Neuron (in vitro differentiated cells): ENCODE results near the gene TNNC2.
A peak's percentile ranks its signal among the peaks of the same experiment; 100 is the strongest.
"Not testable (repeated sequence)": the region's sequence is repeated elsewhere in the genome, so short reads cannot be mapped to it uniquely, and the experiment has no call there.

Source experiments
- H2AFZ ChIP-seq: one replicate; pipeline ENCODE4 v1.6.1; 2013; ENCODE audit warnings: low read depth, mild to moderate bottlenecking, inconsistent platforms, low read length, moderate library complexity
- H3K27me3 ChIP-seq: one replicate; pipeline ENCODE4 v1.6.1; 2013; ENCODE audit warnings: low read length; ENCODE audit not compliant: insufficient read depth
- H3K36me3 ChIP-seq: one replicate; pipeline ENCODE4 v1.6.1; 2013; ENCODE audit warnings: low read length; ENCODE audit not compliant: insufficient read depth
- H3K4me1 ChIP-seq: one replicate; pipeline ENCODE4 v1.6.1; 2013; ENCODE audit warnings: low read length; ENCODE audit not compliant: insufficient read depth
- H3K4me3 ChIP-seq: 2 replicates; pipeline ENCODE4 v1.5.1; 2013; ENCODE audit warnings: mild to moderate bottlenecking, low read length, moderate library complexity
- H3K9me3 ChIP-seq: one replicate; pipeline ENCODE4 v1.6.1; 2013; ENCODE audit warnings: low read length

Gene TNNC2

DNA sequence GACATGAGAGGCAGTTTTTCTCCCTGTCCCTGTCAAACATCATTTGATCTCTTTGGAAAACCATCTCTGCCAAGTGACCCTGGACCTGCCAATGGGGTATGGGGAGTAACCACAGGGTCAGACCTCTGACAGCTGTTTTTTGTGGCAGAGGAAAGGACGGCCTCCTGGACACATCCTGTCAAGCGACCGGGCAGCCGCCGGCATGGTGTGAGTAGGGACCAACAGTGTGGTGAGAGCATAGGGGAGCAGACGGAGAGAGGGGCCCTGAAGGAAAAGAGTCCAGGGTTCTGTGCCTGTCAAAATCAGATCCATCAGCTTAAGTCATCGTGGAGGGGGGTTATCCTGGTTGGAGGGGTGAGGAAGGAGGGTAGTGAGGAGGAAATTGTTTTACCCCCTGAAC lies 25.3 kb downstream of the TNNC2 start:
- H3K4me1 ChIP-seq: no peaks in the 10 kb centered on the region
- H3K9me3 ChIP-seq: no peaks in the 10 kb centered on the region
- no peak overlapping the region for H2AFZ ChIP-seq
- H3K36me3 ChIP-seq: peaks cover 56% of the 10 kb centered on the region
- no peak overlapping the region for H3K4me3 ChIP-seq
- H3K27me3 ChIP-seq: no peaks in the 10 kb centered on the region

DNA sequence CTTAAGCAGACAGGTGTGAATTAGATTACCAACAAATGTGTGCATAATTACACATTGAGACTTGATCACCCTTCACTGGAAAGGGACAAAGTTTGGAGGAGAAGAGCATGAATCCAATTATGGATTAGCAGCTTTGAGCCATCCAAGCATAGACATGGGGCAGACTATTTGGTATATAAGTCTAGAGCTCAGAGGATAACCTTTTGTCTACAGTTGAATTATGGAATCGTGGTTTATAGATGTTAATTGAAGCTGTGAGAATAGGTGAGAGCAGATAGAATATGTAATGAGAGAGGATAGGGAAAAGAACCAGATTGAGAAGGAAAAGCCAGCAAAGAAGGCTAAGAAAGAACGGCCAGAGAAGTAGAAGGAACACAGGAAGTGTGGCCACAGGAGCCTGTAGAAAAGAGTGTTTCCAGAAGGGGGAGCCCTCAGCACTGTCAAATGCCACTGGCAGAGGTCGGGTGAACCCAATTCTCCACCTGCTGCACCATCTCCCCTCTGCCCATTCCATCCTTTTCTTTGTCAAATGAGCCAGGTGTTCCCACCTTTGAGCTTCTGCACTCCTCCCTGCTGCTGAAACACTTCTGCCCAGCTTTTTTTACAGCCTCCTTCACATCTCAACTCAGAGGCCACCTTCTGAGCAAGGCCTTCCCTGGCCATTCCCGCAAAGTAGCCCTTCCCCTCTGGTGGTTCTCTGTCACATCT lies 28.0 kb downstream of the TNNC2 start:
- H3K27me3 ChIP-seq: no peaks in the 10 kb centered on the region
- no peak overlapping the region for H2AFZ ChIP-seq
- no peaks in the 10 kb centered on the region for H3K4me1 ChIP-seq
- H3K4me3 ChIP-seq: no peak overlapping the region
- no peaks in the 10 kb centered on the region for H3K9me3 ChIP-seq
- peaks cover 57% of the 10 kb centered on the region for H3K36me3 ChIP-seq

DNA sequence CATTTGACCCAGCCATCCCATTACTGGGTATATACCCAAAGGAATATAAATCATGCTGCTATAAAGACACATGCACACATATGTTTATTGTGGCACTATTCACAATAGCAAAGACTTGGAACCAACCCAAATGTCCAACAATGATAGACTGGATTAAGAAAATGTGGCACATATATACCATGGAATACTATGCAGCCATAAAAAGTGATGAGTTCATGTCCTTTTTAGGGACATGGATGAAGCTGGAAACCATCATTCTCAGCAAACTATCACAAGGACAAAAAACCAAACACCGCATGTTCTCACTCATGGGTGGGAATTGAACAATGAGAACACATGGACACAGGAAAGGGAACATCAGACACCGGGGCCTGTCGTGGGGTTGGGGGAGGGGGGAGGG lies 29.2 kb downstream of the TNNC2 start:
- H3K9me3 ChIP-seq, H3K4me1 ChIP-seq, H3K4me3 ChIP-seq, H2AFZ ChIP-seq, H3K27me3 ChIP-seq: not testable (repeated sequence)
- H3K36me3 ChIP-seq: peaks cover 50% of the 10 kb centered on the region

DNA sequence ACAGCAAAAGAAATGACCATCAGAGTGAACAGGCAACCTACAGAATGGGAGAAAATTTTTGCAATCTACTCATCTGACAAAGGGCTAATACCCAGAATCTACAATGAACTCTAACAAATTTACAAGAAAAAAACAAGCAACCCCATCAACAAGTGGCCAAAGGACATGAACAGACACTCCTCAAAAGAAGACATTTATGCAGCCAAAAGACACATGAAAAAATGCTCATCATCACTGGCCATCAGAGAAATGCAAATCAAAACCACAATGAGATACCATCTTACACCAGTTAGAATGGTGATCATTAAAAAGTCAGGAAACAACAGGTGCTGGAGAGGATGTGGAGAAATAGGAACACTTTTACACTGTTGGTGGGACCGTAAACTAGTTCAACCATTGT lies 29.6 kb downstream of the TNNC2 start:
- not testable (repeated sequence) for H3K9me3 ChIP-seq, H3K4me1 ChIP-seq, H3K27me3 ChIP-seq, H3K4me3 ChIP-seq, H2AFZ ChIP-seq
- H3K36me3 ChIP-seq: peaks cover 46% of the 10 kb centered on the region

DNA sequence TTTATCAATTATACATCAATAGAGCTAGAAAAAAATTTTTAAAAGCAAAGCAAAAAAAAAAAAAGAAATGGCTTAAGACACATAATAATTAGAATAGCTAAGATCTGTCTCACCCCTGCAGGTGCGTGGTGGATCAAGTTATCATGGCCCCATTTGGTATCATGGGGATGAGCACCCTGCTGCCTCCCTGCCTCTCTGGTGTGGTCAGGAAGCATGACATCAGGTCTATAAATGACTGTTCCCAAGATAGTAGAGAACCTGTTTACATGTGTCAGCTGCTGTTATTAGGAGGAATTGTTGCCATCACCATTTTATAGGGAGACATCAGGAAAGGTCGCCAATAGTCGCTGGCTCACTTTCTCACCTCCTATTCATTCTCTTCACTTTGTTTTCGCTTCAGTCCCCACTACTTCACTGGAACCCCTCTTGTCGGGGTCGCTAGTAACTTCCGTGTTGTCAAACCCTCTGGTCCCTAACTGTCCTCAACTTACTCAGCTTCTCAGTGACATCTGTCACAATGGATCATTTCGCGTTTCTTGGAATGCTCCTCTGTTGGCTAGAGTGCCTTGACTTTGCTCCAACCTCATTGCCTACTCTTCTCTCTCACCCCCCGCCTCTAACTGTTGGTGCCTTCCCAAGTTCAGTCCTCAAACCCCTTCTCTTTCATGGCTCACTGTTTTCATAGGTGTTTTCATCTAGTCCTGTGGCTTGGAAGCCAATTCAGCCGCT lies 30.6 kb downstream of the TNNC2 start:
- no peak overlapping the region for H2AFZ ChIP-seq

DNA sequence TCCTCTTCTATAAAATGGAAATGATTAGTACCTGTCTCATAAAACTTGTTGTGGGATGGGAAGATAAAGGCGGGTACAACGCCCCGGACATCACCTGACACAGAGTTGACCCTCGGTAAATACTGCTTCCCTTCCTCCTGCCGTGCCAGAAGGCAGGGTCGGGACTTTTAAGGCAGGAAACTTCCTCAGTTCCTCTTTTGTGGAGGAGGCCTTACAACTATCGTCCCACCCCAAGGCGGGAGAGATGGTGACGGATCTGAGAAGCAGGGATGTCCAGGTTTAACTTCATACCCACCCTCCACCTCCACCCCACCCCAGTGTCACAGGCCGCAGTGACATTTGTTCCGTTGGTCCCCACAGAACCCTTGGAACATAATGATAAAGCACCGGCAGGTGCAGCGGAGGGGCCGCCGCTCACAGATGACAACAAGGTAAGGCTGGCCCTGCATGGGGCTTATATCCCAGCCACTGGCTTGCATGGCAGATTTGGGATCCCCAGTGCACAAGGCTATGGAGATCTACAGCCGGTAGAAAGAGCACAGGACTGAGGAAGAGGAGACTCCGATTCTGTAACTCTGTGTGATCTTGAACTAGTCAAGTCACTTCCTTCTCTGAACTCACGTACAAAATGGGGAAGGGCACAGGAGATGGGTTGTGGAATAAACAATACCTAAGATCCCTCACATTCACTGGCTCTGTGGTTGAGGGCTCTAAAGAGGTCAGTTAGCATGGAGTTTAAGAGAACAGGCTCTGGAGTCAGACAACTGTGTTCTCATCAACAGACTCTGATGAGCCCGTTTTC lies 34.6 kb downstream of the TNNC2 start:
- Histone ChIP-seq H3K4me1 (peaks cover 9% of the 10 kb centered on the region), H3K36me3 (peaks cover 31% of the 10 kb centered on the region), H3K27me3 (no peaks in the 10 kb centered on the region), H2AFZ (peak overlapping the region; percentile 75), H3K4me3 (peak overlapping the region; percentile 97), H3K9me3 (no peaks in the 10 kb centered on the region)

More for the DNA sequence above, 30.6 kb downstream of the TNNC2 start:
- Histone ChIP-seq H3K36me3 (peaks cover 38% of the 10 kb centered on the region), H3K4me1 (peaks cover 9% of the 10 kb centered on the region), H3K4me3 (no peak overlapping the region), H3K9me3 (no peaks in the 10 kb centered on the region), H3K27me3 (no peaks in the 10 kb centered on the region)

DNA sequence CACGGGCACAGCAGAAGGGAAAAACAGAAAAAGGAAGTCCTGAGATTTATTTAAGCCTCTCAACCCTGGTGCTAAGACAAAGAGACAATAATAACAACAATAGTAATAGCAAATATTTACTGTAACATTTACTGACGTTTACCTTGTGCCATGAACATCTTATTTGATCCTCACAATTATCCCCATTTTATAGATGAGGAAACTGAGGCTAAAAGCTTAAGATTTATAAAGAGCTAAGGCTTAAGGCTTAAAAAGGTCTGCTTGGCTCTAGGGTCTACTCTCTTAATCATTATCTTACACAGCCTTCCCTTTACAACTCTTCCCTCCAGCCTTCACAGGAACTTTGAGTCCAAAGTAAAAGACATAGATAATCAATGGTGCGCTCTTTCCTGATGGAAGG lies 38.8 kb downstream of the TNNC2 start:
- Histone ChIP-seq H3K4me3 (no peak overlapping the region), H3K36me3 (no peaks in the 10 kb centered on the region), H2AFZ (no peak overlapping the region), H3K9me3 (no peaks in the 10 kb centered on the region), H3K4me1 (peaks cover 9% of the 10 kb centered on the region), H3K27me3 (no peaks in the 10 kb centered on the region)

DNA sequence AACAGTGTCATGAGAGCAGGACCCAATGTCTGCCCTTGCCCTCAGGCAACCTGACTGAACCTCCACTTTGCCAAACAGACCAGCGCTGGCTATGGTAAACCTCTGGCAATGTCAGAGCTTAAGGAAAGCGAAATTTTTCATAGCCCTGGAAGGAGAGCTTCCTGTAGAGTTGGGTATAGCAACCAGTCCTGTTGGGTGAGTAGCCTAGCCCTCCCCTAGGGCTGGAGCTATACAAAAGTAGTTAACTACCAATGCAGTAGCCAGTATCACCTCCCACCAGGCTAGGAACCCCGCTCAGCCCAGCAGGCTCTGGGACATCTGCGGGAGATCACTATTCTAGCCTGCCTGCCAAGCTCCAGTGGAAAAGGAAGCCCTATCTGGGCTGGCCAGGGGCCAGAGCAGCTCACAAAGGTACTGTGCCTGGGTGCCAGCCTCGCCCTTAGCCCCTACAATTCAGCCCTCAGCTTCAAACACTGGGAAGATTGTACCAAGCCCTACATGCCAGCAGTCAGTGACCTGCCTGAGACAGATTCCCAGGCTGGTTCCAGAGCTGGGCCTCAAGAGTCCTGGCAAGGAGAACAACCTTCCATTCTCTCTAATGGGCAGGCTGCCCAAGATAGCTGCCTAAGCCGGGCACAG lies 43.3 kb downstream of the TNNC2 start:
- Histone ChIP-seq H2AFZ (no peak overlapping the region), H3K4me1 (no peaks in the 10 kb centered on the region), H3K4me3 (no peak overlapping the region), H3K9me3 (no peaks in the 10 kb centered on the region), H3K27me3 (no peaks in the 10 kb centered on the region), H3K36me3 (no peaks in the 10 kb centered on the region)

DNA sequence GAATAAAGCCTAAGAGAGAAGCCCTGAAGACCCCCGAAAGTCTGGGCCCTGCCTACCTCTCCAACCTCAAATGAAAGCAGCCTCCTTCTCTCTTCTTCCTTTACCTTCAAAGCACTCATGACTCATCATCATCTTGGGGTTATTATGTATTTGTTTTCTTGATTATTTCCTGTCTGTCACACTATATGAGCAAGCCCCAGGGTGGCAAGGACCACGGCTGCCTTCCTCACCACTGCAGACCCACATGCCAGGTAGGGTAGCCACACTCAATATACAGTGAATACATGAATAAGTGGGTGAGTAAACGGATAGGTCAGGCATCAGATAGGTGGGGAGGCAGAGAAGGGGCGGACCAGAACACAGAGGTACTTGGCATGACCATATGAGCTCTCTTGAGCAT lies 44.2 kb downstream of the TNNC2 start:
- Histone ChIP-seq H3K4me1 (no peaks in the 10 kb centered on the region), H3K27me3 (no peaks in the 10 kb centered on the region), H3K36me3 (no peaks in the 10 kb centered on the region), H3K4me3 (no peak overlapping the region), H3K9me3 (no peaks in the 10 kb centered on the region), H2AFZ (no peak overlapping the region)

DNA sequence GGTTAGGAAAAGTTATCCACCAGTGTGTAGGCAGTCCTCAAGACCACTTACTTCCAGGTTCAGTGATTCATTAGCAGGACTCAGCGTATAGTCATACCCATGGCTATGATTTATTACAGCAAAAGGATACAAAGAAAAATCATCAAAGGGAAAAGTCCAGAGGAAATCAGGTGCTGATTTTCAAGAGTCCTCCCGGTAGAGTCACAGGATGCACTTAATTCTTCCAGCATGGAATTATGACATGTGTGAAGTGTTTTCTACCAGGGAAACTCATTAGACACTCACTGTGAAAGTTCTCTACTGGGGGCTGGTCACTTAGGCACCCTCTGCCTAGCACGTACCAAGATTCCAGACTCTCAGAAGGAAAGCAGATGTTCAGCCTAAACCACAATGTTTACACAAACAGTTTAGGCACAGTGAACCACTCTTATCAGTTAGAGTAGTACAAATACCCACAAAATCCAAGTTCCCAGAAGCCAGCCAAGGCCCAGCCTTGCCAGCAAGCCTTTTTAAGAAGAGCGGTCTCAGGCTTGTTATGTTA lies 45.7 kb downstream of the TNNC2 start:
- Histone ChIP-seq H3K27me3 (no peaks in the 10 kb centered on the region), H2AFZ (no peak overlapping the region), H3K9me3 (no peaks in the 10 kb centered on the region), H3K4me1 (no peaks in the 10 kb centered on the region), H3K36me3 (no peaks in the 10 kb centered on the region), H3K4me3 (no peak overlapping the region)

DNA sequence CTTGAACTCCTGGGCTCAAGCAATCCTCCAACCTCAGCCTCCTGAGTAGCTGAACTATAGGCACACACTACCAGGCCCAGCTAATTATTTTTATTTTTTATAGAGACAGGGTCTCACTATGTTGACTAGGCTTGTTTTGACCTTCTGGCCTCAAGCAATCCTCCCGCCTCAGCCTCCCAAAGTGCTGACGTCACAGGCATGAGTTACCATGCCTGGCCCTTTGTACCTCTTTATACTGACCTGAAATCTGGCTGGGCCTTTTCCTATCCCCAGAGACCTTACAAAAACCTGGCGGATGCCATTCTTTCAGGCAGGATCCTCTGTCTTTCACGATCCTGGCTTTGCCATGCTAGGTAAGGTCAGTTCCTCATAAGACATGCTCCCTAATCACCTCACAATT lies 47.0 kb downstream of the TNNC2 start:
- Histone ChIP-seq H2AFZ (no peak overlapping the region), H3K4me1 (no peaks in the 10 kb centered on the region)

DNA sequence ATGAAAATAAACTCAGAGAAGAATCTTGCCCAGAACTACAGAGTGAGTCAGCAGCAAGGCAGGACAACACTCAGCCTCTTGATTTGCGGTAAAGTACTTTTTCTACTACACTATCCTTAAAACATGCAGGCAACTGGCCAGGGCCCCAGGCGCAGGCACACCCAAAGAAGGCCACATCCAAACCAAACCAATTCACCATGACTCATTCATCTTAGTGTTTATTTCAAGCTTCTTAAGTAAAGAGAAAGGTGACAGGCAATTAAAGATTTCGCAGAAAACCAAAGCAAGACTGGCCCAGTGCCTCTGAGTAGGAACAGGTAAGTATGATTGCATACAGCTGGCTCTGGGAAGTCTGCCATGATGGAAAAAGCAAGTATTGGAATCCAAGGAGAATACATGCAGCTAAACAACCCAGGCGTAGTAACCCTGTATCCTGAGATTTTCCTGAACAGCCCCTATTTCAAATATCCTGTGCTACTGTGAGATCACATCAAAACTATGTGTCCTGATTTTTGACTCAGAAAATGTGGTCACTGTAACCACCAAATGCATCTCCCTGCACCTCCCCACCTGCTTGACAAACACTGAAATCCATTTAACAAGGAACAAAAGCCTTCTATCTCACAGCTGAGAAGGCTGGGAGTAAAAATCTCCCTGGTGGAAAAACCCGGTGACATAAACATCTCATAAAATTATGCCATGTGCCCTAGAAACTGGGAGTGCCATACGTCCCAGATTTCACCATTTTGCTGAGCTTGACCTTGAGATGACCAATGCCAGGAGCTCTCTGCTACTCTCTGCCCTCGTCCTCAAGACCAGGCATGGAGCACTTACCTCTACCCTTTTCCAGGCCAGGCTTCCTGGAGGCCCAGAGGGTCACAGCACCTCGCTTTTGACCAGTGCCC lies 47.8 kb downstream of the TNNC2 start:
- Histone ChIP-seq H3K36me3 (no peaks in the 10 kb centered on the region), H3K9me3 (no peaks in the 10 kb centered on the region), H3K4me3 (no peak overlapping the region), H3K4me1 (no peaks in the 10 kb centered on the region), H3K27me3 (no peaks in the 10 kb centered on the region), H2AFZ (no peak overlapping the region)

More for the DNA sequence above, 47.0 kb downstream of the TNNC2 start:
- Histone ChIP-seq H3K36me3 (no peaks in the 10 kb centered on the region), H3K27me3 (no peaks in the 10 kb centered on the region), H3K9me3 (no peaks in the 10 kb centered on the region), H3K4me3 (no peak overlapping the region)
